GM20000 (cell line): ENCODE data around the gene ZNF423.

ENCODE experiments used
- DNase-seq: peaks from one replicate; pipeline ENCODE4 v3.0.0; 2012; ENCODE audit warnings: low spot score
- TF ChIP-seq, protein P1 (sequence below): IDR thresholded peaks from 2 replicates; pipeline ENCODE4 v1.5.1; 2012; ENCODE audit warnings: mild to moderate bottlenecking, control low read depth; ENCODE audit errors: extremely low read depth, missing control alignments

Gene ZNF423

DNA sequence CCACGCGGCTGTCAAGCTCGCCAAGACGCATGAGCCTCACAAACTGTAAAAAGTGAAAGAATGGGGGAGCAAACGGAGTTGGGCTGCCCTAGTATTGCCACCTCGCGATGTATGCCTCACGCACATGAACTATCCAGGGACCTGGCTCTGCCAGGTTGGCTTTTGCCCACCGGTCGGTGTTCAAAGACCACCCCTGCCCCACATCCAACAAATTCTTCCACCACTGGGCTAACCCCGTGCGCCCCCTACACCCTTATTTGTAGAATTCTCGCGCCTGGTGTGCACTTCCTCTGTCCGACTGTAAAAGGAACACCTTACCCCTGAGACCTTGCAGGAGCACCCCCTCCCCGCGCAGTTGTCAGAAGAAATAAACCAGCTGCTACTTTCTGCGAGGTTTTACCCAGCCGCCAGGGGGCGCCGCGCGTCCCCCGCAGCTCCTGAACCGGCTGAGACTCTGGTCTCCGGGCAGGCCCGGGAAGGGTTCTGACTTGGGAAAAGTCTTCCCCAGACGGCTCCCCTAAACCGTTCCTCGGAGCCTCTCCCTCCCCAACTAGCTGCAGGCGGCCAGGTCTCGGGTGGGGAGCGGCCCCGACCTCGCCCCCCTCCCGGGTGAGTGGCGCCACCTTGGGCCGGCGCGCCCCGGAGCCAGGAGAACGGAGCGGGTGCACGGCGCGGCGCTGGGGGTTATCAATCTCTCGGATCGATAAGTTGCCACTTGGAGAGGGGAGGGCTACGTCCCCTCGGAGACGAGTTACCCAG is 1.7 kb upstream of the ZNF423 start:
- peak; percentile 89 for DNase-seq
- TF ChIP-seq, protein P1, sequence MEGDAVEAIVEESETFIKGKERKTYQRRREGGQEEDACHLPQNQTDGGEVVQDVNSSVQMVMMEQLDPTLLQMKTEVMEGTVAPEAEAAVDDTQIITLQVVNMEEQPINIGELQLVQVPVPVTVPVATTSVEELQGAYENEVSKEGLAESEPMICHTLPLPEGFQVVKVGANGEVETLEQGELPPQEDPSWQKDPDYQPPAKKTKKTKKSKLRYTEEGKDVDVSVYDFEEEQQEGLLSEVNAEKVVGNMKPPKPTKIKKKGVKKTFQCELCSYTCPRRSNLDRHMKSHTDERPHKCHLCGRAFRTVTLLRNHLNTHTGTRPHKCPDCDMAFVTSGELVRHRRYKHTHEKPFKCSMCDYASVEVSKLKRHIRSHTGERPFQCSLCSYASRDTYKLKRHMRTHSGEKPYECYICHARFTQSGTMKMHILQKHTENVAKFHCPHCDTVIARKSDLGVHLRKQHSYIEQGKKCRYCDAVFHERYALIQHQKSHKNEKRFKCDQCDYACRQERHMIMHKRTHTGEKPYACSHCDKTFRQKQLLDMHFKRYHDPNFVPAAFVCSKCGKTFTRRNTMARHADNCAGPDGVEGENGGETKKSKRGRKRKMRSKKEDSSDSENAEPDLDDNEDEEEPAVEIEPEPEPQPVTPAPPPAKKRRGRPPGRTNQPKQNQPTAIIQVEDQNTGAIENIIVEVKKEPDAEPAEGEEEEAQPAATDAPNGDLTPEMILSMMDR = peak; percentile 43

DNA sequence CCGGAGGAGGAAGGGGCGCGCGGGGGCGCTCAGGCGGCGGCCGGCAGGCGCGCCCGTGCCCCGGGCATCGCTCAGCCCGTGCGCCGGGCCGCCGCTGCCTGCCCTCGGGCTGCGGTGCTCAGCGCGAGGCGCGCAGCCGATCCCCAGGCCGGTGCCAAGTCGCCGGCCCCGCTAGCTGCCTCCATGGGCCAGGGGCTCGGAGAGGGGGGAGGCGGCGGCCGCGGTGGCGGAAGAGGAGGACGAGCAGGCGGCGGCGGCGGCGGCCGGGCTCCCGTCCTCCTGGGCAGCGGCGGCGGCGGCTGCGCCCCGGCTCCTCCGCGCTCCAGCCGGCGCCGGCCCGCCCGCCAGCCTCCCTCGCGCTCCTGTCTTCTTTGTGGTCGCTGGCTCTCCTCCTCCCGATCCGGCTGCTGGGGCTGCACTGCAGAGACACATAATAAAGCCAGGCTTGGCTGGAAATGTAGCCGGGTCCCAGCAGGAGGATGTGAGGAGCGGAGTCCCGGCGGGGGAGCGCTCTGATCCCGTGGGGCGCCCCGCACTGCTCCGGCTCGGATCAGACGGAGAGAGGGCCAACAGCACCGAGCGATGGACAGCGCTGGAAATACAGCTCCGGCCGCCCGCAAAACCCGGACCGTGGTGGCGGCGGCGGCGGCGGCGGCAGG is 889 bp upstream of the ZNF423 start:
- TF ChIP-seq, protein P1 = peak; percentile 0
- peak; percentile 81 for DNase-seq

DNA sequence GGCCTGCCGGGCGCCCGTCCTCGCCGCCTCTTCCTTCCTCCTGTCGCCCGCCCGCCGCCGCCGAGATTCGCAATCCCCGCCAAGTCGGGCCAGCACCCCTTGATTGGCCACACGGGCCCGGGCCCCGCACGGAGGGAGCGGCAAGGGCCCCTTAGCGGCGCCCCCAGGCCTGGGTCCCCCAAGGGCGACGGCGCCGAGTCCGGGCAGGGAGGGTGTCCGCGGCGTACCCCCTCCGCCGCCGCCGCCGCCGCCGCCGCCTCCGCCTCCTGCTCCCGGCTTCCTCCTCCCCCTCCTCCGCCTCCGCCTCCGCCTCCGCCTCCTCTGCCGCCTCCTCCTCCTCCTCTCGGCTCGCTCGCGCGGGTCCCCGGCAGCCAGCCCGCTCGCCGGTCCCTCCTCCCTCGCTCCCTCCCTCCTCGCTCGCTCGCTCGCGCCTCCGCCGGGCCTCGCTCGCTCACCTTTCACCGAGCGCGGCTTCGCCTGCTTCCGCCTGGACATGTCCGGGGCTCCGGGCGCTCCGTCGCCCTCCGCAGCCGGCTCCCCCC is 561 bp downstream of the ZNF423 start:
- DNase-seq = peak; percentile 87
- TF ChIP-seq, protein P1 = no peak

DNA sequence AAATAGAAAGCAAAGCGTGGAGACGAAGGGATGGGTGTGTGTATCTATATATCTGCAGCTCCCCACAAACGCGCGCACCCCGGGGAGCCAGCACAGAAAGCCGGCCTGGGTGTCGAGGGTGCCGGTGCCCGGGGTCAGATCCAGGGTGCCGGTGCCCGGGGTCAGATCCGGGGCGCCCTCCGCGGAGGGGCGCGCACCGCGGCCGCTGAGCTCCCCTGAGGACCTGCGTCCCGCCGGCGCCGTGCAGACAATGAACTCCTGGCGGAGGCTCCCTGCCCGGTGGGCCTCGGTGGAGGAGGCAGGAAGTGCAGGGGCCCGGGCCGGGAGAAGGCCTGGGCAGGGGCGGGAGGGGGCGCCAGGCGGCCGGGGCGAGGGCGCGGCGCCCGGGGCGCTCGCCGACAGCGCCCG is 1.1 kb downstream of the ZNF423 start:
- TF ChIP-seq, protein P1 = no peak
- DNase-seq = no peak

DNA sequence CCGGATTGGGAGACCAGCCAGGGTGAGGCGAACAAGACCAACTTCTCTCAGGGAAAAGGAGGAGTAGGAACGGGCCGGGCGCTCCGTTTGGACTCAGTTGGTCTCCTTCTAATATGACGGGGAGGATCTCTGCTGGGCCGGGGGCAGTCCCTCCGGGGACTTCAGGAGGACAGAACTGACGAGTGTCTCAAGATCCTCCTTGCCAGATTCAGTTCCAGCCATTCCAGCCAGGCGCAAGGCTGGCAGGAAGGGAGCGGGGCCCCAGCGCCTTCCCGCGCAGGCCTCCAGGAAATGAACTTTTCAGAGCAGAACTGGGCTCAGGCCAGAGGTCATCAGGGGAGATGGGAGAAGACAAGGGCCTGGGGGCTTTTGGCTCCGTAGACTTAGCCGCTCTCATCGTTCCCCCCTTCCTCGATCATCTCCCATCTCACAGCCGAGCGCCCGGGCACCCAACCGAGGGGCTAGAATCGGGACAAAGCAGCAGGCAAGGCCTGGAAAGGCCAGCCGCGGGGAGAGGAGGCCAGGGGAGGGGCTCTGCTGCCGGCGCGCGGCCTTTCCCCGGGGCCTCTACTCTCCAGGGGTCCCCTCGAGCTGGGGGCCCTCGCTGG is 1.6 kb downstream of the ZNF423 start:
- TF ChIP-seq, protein P1 = no peak
- DNase-seq = no peak

DNA sequence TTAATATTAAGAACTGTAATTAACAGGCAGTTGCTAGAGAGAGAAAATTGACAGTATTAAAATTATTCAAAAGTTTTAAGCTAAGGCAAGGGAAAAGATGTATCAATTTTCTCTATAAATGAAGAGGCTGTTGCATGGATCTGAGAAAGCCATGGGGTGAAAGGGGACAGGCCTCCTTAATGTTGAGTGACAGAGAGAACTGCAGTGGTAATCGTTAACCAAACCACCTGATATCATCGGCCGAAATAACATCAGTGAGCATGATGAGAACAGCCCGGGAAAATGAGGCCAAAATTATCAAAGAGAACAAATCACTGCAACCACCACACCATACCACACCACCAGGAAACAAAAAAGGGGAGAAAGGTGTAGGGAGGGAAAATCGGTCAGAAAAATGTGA is 3.6 kb downstream of the ZNF423 start:
- TF ChIP-seq, protein P1 = no peak
- no peak for DNase-seq

DNA sequence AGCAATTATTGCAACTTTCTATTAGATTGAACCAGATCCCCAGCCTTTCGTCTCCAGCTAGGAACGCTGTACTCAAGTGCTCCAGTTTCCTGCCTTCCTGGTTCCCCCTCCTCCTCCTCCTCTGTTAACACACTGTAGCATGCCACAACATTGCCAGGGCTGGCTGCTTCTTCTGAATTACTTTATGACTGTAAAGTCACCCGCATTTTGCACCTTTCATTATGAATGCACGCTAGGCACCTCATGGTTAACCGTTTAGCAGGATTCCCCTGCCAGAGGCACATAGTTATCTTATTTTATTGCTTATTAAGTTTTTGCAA is 4.5 kb downstream of the ZNF423 start:
- TF ChIP-seq, protein P1 = no peak

More for the DNA sequence above, 4.5 kb downstream of the ZNF423 start:
- no peak for DNase-seq
